Loucy (cell line): Measurements from ENCODE around the gene GALNT9.

Source experiments
- H2AFZ ChIP-seq: fragments of 200-600 bp; sonication (generic); 2 replicates; pipeline ENCODE4 v1.6.0; 2016; ENCODE audit warnings: antibody characterized with exemption, mild to moderate bottlenecking, low read length, moderate library complexity
- H3F3A ChIP-seq: fragments of 200-600 bp; 2 replicates; pipeline ENCODE4 v1.6.0; 2016; ENCODE audit warnings: antibody characterized with exemption, low read depth, mild to moderate bottlenecking
- H3K27me3 ChIP-seq: fragments of 200-600 bp; sonication (generic); 2 replicates; pipeline ENCODE4 v1.6.1; 2014; ENCODE audit warnings: low read length, mild to moderate bottlenecking; ENCODE audit not compliant: insufficient read depth, poor library complexity, severe bottlenecking
- H3K36me3 ChIP-seq: fragments of 200-600 bp; sonication (generic); 2 replicates; pipeline ENCODE4 v1.6.1; 2016; ENCODE audit warnings: low read length; ENCODE audit not compliant: insufficient read depth
- H3K4me1 ChIP-seq: fragments of 200-600 bp; sonication (generic); 2 replicates; pipeline ENCODE4 v1.5.1; 2014; ENCODE audit warnings: low read length, mild to moderate bottlenecking; ENCODE audit not compliant: insufficient read depth, poor library complexity, severe bottlenecking
- H3K4me2 ChIP-seq: fragments of 200-600 bp; sonication (generic); 2 replicates; pipeline ENCODE4 v1.6.0; 2014; ENCODE audit warnings: antibody characterized with exemption, low read length, low read depth, mild to moderate bottlenecking; ENCODE audit not compliant: poor library complexity, severe bottlenecking
- H3K4me3 ChIP-seq: fragments of 200-600 bp; sonication (generic); 2 replicates; pipeline ENCODE4 v1.5.1; 2014; ENCODE audit warnings: low read length, mild to moderate bottlenecking, mixed read lengths; ENCODE audit not compliant: poor library complexity, severe bottlenecking
- H3K79me2 ChIP-seq: fragments of 200-600 bp; sonication (generic); 2 replicates; pipeline ENCODE4 v1.6.1; 2014; ENCODE audit warnings: low read length; ENCODE audit not compliant: insufficient read depth
- H3K9ac ChIP-seq: fragments of 200-600 bp; sonication (generic); 2 replicates; pipeline ENCODE4 v1.6.0; 2014; ENCODE audit warnings: mild to moderate bottlenecking, low read depth, low read length, moderate library complexity; ENCODE audit not compliant: poor library complexity, severe bottlenecking
- H3K9me2 ChIP-seq: fragments of 200-600 bp; sonication (generic); replicated peaks from 2 replicates; pipeline ENCODE4 v1.6.1; 2016; ENCODE audit warnings: low read depth, low read length, mixed read lengths
- H3K9me3 ChIP-seq: fragments of 200-600 bp; sonication (generic); 2 replicates; pipeline ENCODE4 v1.6.1; 2014; ENCODE audit warnings: mild to moderate bottlenecking, antibody characterized with exemption, low read length, low read depth; ENCODE audit not compliant: insufficient read depth
- H4K20me1 ChIP-seq: fragments of 200-600 bp; sonication (generic); 2 replicates; pipeline ENCODE4 v1.6.0; 2014; ENCODE audit warnings: antibody characterized with exemption, low read length, mild to moderate bottlenecking; ENCODE audit not compliant: insufficient read depth, poor library complexity, severe bottlenecking
- CTCF ChIP-seq: fragments of 200-600 bp; sonication (generic); conservative IDR thresholded peaks from 2 replicates; pipeline ENCODE4 v1.5.1; 2014; ENCODE audit warnings: mild to moderate bottlenecking, antibody characterized with exemption, low read length
- EZH2phosphoT487 ChIP-seq: fragments of 200-600 bp; IDR thresholded peaks from 2 replicates; pipeline ENCODE4 v1.6.1; 2018; ENCODE audit warnings: antibody characterized with exemption, mild to moderate bottlenecking, moderate library complexity, borderline replicate concordance

The GALNT9 gene

DNA sequence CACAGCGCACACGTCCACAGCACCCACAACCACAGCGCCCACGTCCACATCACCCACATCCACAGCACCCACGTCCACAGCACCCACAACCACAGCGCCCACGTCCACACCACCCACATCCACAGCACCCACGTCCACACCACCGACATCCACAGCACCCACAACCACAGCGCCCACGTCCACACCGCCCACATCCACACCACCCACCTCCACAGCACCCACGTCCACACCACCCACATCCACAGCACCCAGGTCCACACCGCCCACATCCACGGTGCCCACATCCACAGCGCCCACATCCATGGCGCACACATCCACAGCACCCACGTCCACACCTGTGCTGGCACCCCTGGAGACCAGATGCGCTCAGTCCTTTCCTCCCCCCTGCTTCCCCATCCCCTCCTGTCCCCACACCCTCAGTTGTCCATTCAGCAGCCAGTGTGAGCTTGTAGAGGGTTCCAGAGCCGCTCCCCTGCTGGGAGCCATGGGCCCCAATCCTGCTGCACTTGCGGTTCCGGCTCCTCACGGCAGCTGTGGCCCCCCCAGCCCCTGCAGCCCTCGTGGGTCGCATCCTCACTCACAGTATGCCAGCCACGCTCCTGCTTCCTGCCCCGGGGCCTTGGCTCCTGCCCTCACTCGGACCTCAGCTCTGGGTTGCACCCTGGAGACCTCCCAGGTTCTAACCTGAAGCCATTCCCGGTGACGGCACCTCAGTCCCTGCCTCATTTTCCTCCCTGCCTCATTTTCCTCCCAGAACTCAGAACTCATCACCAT lies 37.8 kb downstream of the GALNT9 start:
- H3K4me2 ChIP-seq = no peak overlapping the region
- H4K20me1 ChIP-seq = no peaks in the 10 kb centered on the region
- H3K4me1 ChIP-seq = peaks cover 4% of the 10 kb centered on the region
- no peaks in the 10 kb centered on the region for H3K9me2 ChIP-seq
- no peak overlapping the region for H2AFZ ChIP-seq
- H3K9me3 ChIP-seq = peaks cover 11% of the 10 kb centered on the region; the same call in 1 of the 2 replicates
- no peak overlapping the region for H3K9ac ChIP-seq
- no peaks in the 10 kb centered on the region for H3K27me3 ChIP-seq
- H3F3A ChIP-seq = peaks cover 4% of the 10 kb centered on the region; the same call in 1 of the 2 replicates
- TF ChIP-seq EZH2phosphoT487 (no peak), CTCF (no peak)
- H3K79me2 ChIP-seq = no peaks in the 10 kb centered on the region
- no peak overlapping the region for H3K4me3 ChIP-seq
- H3K36me3 ChIP-seq = no peaks in the 10 kb centered on the region

DNA sequence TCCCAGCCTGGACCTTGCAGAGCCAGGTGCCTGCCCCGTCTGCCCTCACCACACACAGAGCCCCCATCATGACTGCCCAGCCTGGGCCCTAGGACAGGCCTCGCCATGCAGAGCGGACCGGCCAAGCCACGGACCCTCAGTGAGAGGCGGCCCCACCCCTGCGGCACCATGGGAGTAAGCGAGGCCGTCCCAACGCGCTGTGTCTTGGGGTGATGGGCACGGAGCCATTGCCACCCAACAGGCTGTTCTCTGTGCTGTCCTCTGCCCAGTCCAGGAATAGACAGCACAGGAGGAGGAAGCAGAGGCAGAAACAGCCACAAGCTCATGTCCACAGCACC lies 39.2 kb downstream of the GALNT9 start:
- Histone ChIP-seq H3K36me3 (no peaks in the 10 kb centered on the region), H4K20me1 (no peaks in the 10 kb centered on the region), H3K9me3 (peaks cover 4% of the 10 kb centered on the region; the same call in 1 of the 2 replicates), H3K27me3 (no peaks in the 10 kb centered on the region), H3K9ac (no peak overlapping the region), H3K4me3 (no peak overlapping the region), H3K4me2 (no peak overlapping the region), H3K9me2 (no peaks in the 10 kb centered on the region), H3F3A (peaks cover 4% of the 10 kb centered on the region; the same call in 1 of the 2 replicates), H3K4me1 (peaks cover 4% of the 10 kb centered on the region), H2AFZ (no peak overlapping the region), H3K79me2 (no peaks in the 10 kb centered on the region)
- TF ChIP-seq EZH2phosphoT487 (no peak), CTCF (no peak)

- H3K36me3 ChIP-seq = no peaks in the 10 kb centered on the region
- H2AFZ ChIP-seq = no peak overlapping the region
- peaks cover 4% of the 10 kb centered on the region; the same call in 1 of the 2 replicates for H3F3A ChIP-seq
- no peak overlapping the region for H3K4me3 ChIP-seq
- no peak overlapping the region for H3K9ac ChIP-seq
- H3K4me1 ChIP-seq = peaks cover 6% of the 10 kb centered on the region
- H3K79me2 ChIP-seq = no peaks in the 10 kb centered on the region
- no peaks in the 10 kb centered on the region for H3K9me2 ChIP-seq
- TF ChIP-seq CTCF (no peak), EZH2phosphoT487 (no peak)
- no peaks in the 10 kb centered on the region for H3K27me3 ChIP-seq
- H3K4me2 ChIP-seq = peak overlapping the region; percentile 22
- peaks cover 3% of the 10 kb centered on the region; the same call in 1 of the 2 replicates for H3K9me3 ChIP-seq
- H4K20me1 ChIP-seq = no peaks in the 10 kb centered on the region
Measured at GRCh38 chr12:132289356-132290202, 39.8 kb downstream of the GALNT9 start.
